NCI-H187 (cell line): ENCODE measurements around the gene RASA1.

Experiments used
- DNase-seq, 2 experiments: peaks; one replicate each; lab custom pipeline; 2025; lab: John Stamatoyannopoulos, UW

The RASA1 gene

GRCh38 chr5:87361031-87361445 is 93.4 kb downstream of the RASA1 start:
- DNase-seq, result no peak

- DNase-seq, result no peak
Measured at GRCh38 chr5:87361536-87362213, 94.0 kb downstream of the RASA1 start.

GRCh38 chr5:87367243-87367642 is 99.6 kb downstream of the RASA1 start:
- DNase-seq, result no peak

- DNase-seq, result no peak
Measured at GRCh38 chr5:87368601-87369000, 100.9 kb downstream of the RASA1 start.

- DNase-seq, result no peak
Measured at GRCh38 chr5:87369431-87369830, 101.7 kb downstream of the RASA1 start.

- DNase-seq, result no peak
Measured at GRCh38 chr5:87372705-87373104, 105.0 kb downstream of the RASA1 start.

GRCh38 chr5:87382224-87382623 is 114.5 kb downstream of the RASA1 start:
- DNase-seq, result no peak

- no peak for DNase-seq
Measured at GRCh38 chr5:87383216-87383615, 115.5 kb downstream of the RASA1 start.

GRCh38 chr5:87385802-87386201 is 118.1 kb downstream of the RASA1 start:
- no peak for DNase-seq

GRCh38 chr5:87388129-87388528 is 120.4 kb downstream of the RASA1 start:
- DNase-seq, result no peak

- DNase-seq, result no peak
Measured at GRCh38 chr5:87389296-87390034, 121.8 kb downstream of the RASA1 start.

GRCh38 chr5:87390075-87390474 is 122.4 kb downstream of the RASA1 start:
- no peak for DNase-seq

GRCh38 chr5:87390576-87391199 is 123.0 kb downstream of the RASA1 start:
- DNase-seq, result no peak

GRCh38 chr5:87392170-87392569 is 124.5 kb downstream of the RASA1 start:
- DNase-seq, result no peak

GRCh38 chr5:87392801-87393200 is 125.1 kb downstream of the RASA1 start:
- no peak for DNase-seq

- no peak for DNase-seq
Measured at GRCh38 chr5:87393331-87393730, 125.6 kb downstream of the RASA1 start.

GRCh38 chr5:87394411-87395165 is 126.9 kb downstream of the RASA1 start:
- DNase-seq, result no peak

GRCh38 chr5:87398981-87399614 is 131.4 kb downstream of the RASA1 start:
- DNase-seq, result no peak

- DNase-seq, result no peak
Measured at GRCh38 chr5:87399720-87400119, 132.0 kb downstream of the RASA1 start.

- DNase-seq, result no peak
Measured at GRCh38 chr5:87400305-87400899, 132.7 kb downstream of the RASA1 start.

- no peak for DNase-seq
Measured at GRCh38 chr5:87401626-87402025, 133.9 kb downstream of the RASA1 start.

GRCh38 chr5:87403409-87403808 is 135.7 kb downstream of the RASA1 start:
- no peak for DNase-seq
